RWPE2 (cell line): ENCODE measurements around the gene SERPINA5.
A peak's percentile ranks its signal among the peaks of the same experiment; 100 is the strongest.

Experiments
- ATAC-seq: fragments of 200-7000 bp; cut with Tn5 transposase; 3 replicates; pipeline ENCODE4 v1.9.1; 2021; ENCODE audit warnings: low read depth
- DNase-seq: peaks from one replicate; pipeline ENCODE4 v3.0.0-alpha.2; 2020; ENCODE audit warnings: low spot score
- H3K27ac ChIP-seq: fragments of 450-650 bp; 2 replicates; pipeline ENCODE4 v1.5.1; 2017; ENCODE audit warnings: mild to moderate bottlenecking; ENCODE audit not compliant: poor library complexity, severe bottlenecking
- H3K27me3 ChIP-seq: fragments of 250-450 bp; sonication (Bioruptor Pico); 2 replicates; pipeline ENCODE4 v1.5.1; 2021; ENCODE audit warnings: mild to moderate bottlenecking, moderate library complexity; ENCODE audit not compliant: insufficient read depth, poor library complexity, severe bottlenecking
- H3K36me3 ChIP-seq: fragments of 250-450 bp; sonication (Bioruptor Pico); 2 replicates; pipeline ENCODE4 v1.5.1; 2020; ENCODE audit warnings: low read depth, mild to moderate bottlenecking, moderate library complexity
- H3K4me1 ChIP-seq: fragments of 250-450 bp; sonication (Bioruptor Pico); 2 replicates; pipeline ENCODE4 v1.5.1; 2021; ENCODE audit warnings: mild to moderate bottlenecking, moderate library complexity; ENCODE audit not compliant: insufficient read depth, poor library complexity, severe bottlenecking
- H3K4me3 ChIP-seq: fragments of 250-450 bp; sonication (Bioruptor Pico); 2 replicates; pipeline ENCODE4 v1.5.1; 2021; ENCODE audit warnings: mild to moderate bottlenecking, moderate library complexity; ENCODE audit not compliant: severe bottlenecking
- H3K9me3 ChIP-seq: fragments of 250-450 bp; sonication (Bioruptor Pico); 2 replicates; pipeline ENCODE4 v1.5.1; 2021; ENCODE audit warnings: mild to moderate bottlenecking, moderate library complexity; ENCODE audit not compliant: severe bottlenecking
- TF ChIP-seq, protein P1 (sequence below): fragments of 450-650 bp; IDR thresholded peaks from one replicate; pipeline ENCODE4 v1.5.1; 2017; ENCODE audit warnings: mild to moderate bottlenecking, moderate library complexity; ENCODE audit not compliant: poor library complexity, severe bottlenecking

Gene SERPINA5

GRCh38 chr14:94542111-94542810 lies 39.0 kb upstream of the SERPINA5 start:
- Histone ChIP-seq H3K9me3 (no peaks in the 10 kb centered on the region), H3K4me1 (peaks cover 3% of the 10 kb centered on the region), H3K36me3 (no peaks in the 10 kb centered on the region), H3K27ac (no peak overlapping the region), H3K4me3 (no peak overlapping the region), H3K27me3 (no peaks in the 10 kb centered on the region)
- ATAC-seq = peak; percentile 60
- TF ChIP-seq, protein P1, sequence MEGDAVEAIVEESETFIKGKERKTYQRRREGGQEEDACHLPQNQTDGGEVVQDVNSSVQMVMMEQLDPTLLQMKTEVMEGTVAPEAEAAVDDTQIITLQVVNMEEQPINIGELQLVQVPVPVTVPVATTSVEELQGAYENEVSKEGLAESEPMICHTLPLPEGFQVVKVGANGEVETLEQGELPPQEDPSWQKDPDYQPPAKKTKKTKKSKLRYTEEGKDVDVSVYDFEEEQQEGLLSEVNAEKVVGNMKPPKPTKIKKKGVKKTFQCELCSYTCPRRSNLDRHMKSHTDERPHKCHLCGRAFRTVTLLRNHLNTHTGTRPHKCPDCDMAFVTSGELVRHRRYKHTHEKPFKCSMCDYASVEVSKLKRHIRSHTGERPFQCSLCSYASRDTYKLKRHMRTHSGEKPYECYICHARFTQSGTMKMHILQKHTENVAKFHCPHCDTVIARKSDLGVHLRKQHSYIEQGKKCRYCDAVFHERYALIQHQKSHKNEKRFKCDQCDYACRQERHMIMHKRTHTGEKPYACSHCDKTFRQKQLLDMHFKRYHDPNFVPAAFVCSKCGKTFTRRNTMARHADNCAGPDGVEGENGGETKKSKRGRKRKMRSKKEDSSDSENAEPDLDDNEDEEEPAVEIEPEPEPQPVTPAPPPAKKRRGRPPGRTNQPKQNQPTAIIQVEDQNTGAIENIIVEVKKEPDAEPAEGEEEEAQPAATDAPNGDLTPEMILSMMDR = no peak
- DNase-seq = no peak

- TF ChIP-seq, protein P1 = no peak
- Histone ChIP-seq H3K9me3 (no peaks in the 10 kb centered on the region), H3K4me1 (peaks cover 3% of the 10 kb centered on the region), H3K36me3 (no peaks in the 10 kb centered on the region), H3K4me3 (no peak overlapping the region), H3K27ac (no peak overlapping the region), H3K27me3 (no peaks in the 10 kb centered on the region)
- no peak for DNase-seq
- ATAC-seq = no peak
These were observed 38.3 kb upstream of the SERPINA5 start for GRCh38 chr14:94542811-94543440.

GRCh38 chr14:94543449-94544124 lies 37.6 kb upstream of the SERPINA5 start:
- Histone ChIP-seq H3K4me3 (no peak overlapping the region), H3K36me3 (no peaks in the 10 kb centered on the region), H3K27ac (no peak overlapping the region), H3K9me3 (no peaks in the 10 kb centered on the region), H3K27me3 (no peaks in the 10 kb centered on the region), H3K4me1 (peaks cover 3% of the 10 kb centered on the region)
- no peak for DNase-seq
- TF ChIP-seq, protein P1 = no peak
- peak; percentile 44; the same call in 2 of the 3 replicates for ATAC-seq

DNA sequence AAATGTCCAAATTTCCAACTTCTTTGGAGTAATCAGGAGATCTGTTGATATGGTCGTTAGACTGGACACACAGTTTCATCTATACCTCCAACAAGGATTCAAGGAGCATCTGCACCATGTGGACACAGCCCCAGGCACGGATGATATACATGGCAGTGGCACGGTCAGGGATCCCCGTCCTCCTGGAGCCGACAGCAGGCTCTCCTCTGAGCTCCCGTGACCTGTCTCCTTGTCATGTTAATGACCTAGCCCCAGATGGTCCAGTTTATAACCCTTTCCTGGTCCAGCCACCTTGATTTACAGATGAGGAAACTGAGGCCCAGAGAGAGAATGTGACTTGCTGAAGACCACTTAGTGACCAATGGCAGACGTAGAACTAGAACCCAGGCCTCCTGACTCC lies 36.5 kb upstream of the SERPINA5 start:
- no peaks in the 10 kb centered on the region for H3K9me3 ChIP-seq
- DNase-seq = no peak
- no peak for ATAC-seq
- H3K27me3 ChIP-seq = no peaks in the 10 kb centered on the region
- H3K36me3 ChIP-seq = no peaks in the 10 kb centered on the region
- TF ChIP-seq, protein P1 = no peak
- no peak overlapping the region for H3K4me3 ChIP-seq
- H3K27ac ChIP-seq = no peak overlapping the region
- H3K4me1 ChIP-seq = peaks cover 3% of the 10 kb centered on the region
